T-helper 2 cell treated with Interferon-gamma antibody and Interleukin-4, amounts not matched to agents 5 μg/mL and 100 μg/mL, for 36 hours (primary cell): ENCODE results near the gene ACAP1.

Experiments
- DNase-seq: peaks from one replicate; pipeline ENCODE4 v3.0.0; 2021; ENCODE audit warnings: low spot score
- H3K27ac Mint-ChIP-seq: one replicate; pipeline ENCODE4 v1.8.0; 2021; ENCODE audit warnings: mild to moderate bottlenecking, mixed read lengths
- H3K27me3 Mint-ChIP-seq: one replicate; pipeline ENCODE4 v1.8.0; 2021; ENCODE audit warnings: low read depth, mixed read lengths
- H3K36me3 Mint-ChIP-seq: one replicate; pipeline ENCODE4 v1.8.0; 2021; ENCODE audit warnings: low read depth, mixed read lengths
- H3K4me1 Mint-ChIP-seq: one replicate; pipeline ENCODE4 v1.8.0; 2021; ENCODE audit warnings: low read depth, mixed read lengths
- H3K4me3 Mint-ChIP-seq: one replicate; pipeline ENCODE4 v1.8.0; 2022; ENCODE audit warnings: mild to moderate bottlenecking, moderate library complexity, mixed read lengths
- H3K9me3 Mint-ChIP-seq: one replicate; pipeline ENCODE4 v1.8.0; 2021; ENCODE audit warnings: mixed read lengths

Gene ACAP1

GRCh38 chr17:7317161-7317803 lies 19.0 kb upstream of the ACAP1 start:
- H3K9me3 Mint-ChIP-seq: no peaks in the 10 kb centered on the region
- no peak for DNase-seq
- no peak overlapping the region for H3K27ac Mint-ChIP-seq
- peak overlapping the region; percentile 54 for H3K4me3 Mint-ChIP-seq
- H3K36me3 Mint-ChIP-seq: peaks cover 48% of the 10 kb centered on the region
- H3K27me3 Mint-ChIP-seq: no peaks in the 10 kb centered on the region
- peaks cover 16% of the 10 kb centered on the region for H3K4me1 Mint-ChIP-seq

GRCh38 chr17:7318121-7318860 lies 18.0 kb upstream of the ACAP1 start:
- Mint-ChIP-seq H3K27ac (no peak overlapping the region), H3K36me3 (peaks cover 43% of the 10 kb centered on the region), H3K9me3 (no peaks in the 10 kb centered on the region), H3K27me3 (no peaks in the 10 kb centered on the region), H3K4me3 (no peak overlapping the region), H3K4me1 (peaks cover 12% of the 10 kb centered on the region)
- no peak for DNase-seq

- peaks cover 36% of the 10 kb centered on the region for H3K36me3 Mint-ChIP-seq
- peaks cover 3% of the 10 kb centered on the region for H3K4me1 Mint-ChIP-seq
- H3K9me3 Mint-ChIP-seq: no peaks in the 10 kb centered on the region
- H3K27me3 Mint-ChIP-seq: no peaks in the 10 kb centered on the region
- H3K4me3 Mint-ChIP-seq: no peak overlapping the region
- DNase-seq: no peak
- no peak overlapping the region for H3K27ac Mint-ChIP-seq
These were observed 14.9 kb upstream of the ACAP1 start for GRCh38 chr17:7321466-7321865.

- H3K27me3 Mint-ChIP-seq: no peaks in the 10 kb centered on the region
- no peaks in the 10 kb centered on the region for H3K9me3 Mint-ChIP-seq
- peaks cover 3% of the 10 kb centered on the region for H3K4me1 Mint-ChIP-seq
- H3K27ac Mint-ChIP-seq: no peak overlapping the region
- peaks cover 32% of the 10 kb centered on the region for H3K36me3 Mint-ChIP-seq
- DNase-seq: no peak
- no peak overlapping the region for H3K4me3 Mint-ChIP-seq
These were observed 13.7 kb upstream of the ACAP1 start for GRCh38 chr17:7322520-7323194.

GRCh38 chr17:7323731-7324437 lies 12.4 kb upstream of the ACAP1 start:
- H3K27me3 Mint-ChIP-seq: no peaks in the 10 kb centered on the region
- H3K9me3 Mint-ChIP-seq: no peaks in the 10 kb centered on the region
- H3K27ac Mint-ChIP-seq: no peak overlapping the region
- no peak overlapping the region for H3K4me3 Mint-ChIP-seq
- DNase-seq: peak; percentile 55
- peaks cover 12% of the 10 kb centered on the region for H3K4me1 Mint-ChIP-seq
- peaks cover 25% of the 10 kb centered on the region for H3K36me3 Mint-ChIP-seq

GRCh38 chr17:7324438-7324779 lies 11.9 kb upstream of the ACAP1 start:
- Mint-ChIP-seq H3K27me3 (no peaks in the 10 kb centered on the region), H3K27ac (no peak overlapping the region), H3K9me3 (no peaks in the 10 kb centered on the region), H3K4me1 (peaks cover 12% of the 10 kb centered on the region), H3K36me3 (peaks cover 25% of the 10 kb centered on the region), H3K4me3 (no peak overlapping the region)
- DNase-seq: no peak

- Mint-ChIP-seq H3K4me3 (no peak overlapping the region), H3K27ac (no peak overlapping the region), H3K27me3 (no peaks in the 10 kb centered on the region), H3K4me1 (peaks cover 15% of the 10 kb centered on the region), H3K9me3 (no peaks in the 10 kb centered on the region), H3K36me3 (peaks cover 25% of the 10 kb centered on the region)
- no peak for DNase-seq
These were observed 11.2 kb upstream of the ACAP1 start for GRCh38 chr17:7325031-7325528.

- Mint-ChIP-seq H3K9me3 (no peaks in the 10 kb centered on the region), H3K27ac (no peak overlapping the region), H3K4me3 (no peak overlapping the region), H3K4me1 (peaks cover 20% of the 10 kb centered on the region), H3K36me3 (peaks cover 22% of the 10 kb centered on the region), H3K27me3 (no peaks in the 10 kb centered on the region)
- no peak for DNase-seq
These were observed 10.1 kb upstream of the ACAP1 start for GRCh38 chr17:7326186-7326585.

GRCh38 chr17:7327056-7327455 lies 9.3 kb upstream of the ACAP1 start:
- peaks cover 24% of the 10 kb centered on the region for H3K4me1 Mint-ChIP-seq
- H3K4me3 Mint-ChIP-seq: no peak overlapping the region
- H3K36me3 Mint-ChIP-seq: peaks cover 14% of the 10 kb centered on the region
- H3K27me3 Mint-ChIP-seq: no peaks in the 10 kb centered on the region
- no peaks in the 10 kb centered on the region for H3K9me3 Mint-ChIP-seq
- H3K27ac Mint-ChIP-seq: no peak overlapping the region
- no peak for DNase-seq

- Mint-ChIP-seq H3K4me3 (peak overlapping the region; percentile 40), H3K27me3 (no peaks in the 10 kb centered on the region), H3K9me3 (no peaks in the 10 kb centered on the region)
These were observed 8.8 kb upstream of the ACAP1 start for GRCh38 chr17:7327501-7327900.

GRCh38 chr17:7328009-7328408 lies 8.3 kb upstream of the ACAP1 start:
- DNase-seq: no peak
- Mint-ChIP-seq H3K27me3 (no peaks in the 10 kb centered on the region), H3K9me3 (no peaks in the 10 kb centered on the region), H3K36me3 (peaks cover 11% of the 10 kb centered on the region), H3K27ac (peak overlapping the region; percentile 75), H3K4me3 (peak overlapping the region; percentile 95), H3K4me1 (peaks cover 33% of the 10 kb centered on the region)

More at GRCh38 chr17:7327501-7327900, 8.8 kb upstream of the ACAP1 start:
- DNase-seq: no peak
- peaks cover 13% of the 10 kb centered on the region for H3K36me3 Mint-ChIP-seq
- peaks cover 28% of the 10 kb centered on the region for H3K4me1 Mint-ChIP-seq
- no peak overlapping the region for H3K27ac Mint-ChIP-seq

- Mint-ChIP-seq H3K36me3 (peaks cover 4% of the 10 kb centered on the region), H3K27me3 (no peaks in the 10 kb centered on the region), H3K4me1 (peaks cover 37% of the 10 kb centered on the region), H3K4me3 (peak within 1 kb of the TSS; percentile 95), H3K9me3 (no peaks in the 10 kb centered on the region), H3K27ac (peak within 1 kb of the TSS; percentile 96)
- no peak for DNase-seq
These were observed 7.4 kb upstream of the ACAP1 start, which contains the start of gene NEURL4 for GRCh38 chr17:7328840-7329373. Gene NEURL4 (minus strand): TSS chr17:7329335. CDS start chr17:7329312, 23 bp downstream.

GRCh38 chr17:7329374-7329996 lies 6.8 kb upstream of the ACAP1 start:
- H3K36me3 Mint-ChIP-seq: no peaks in the 10 kb centered on the region
- DNase-seq: peak; percentile 97
- H3K9me3 Mint-ChIP-seq: no peaks in the 10 kb centered on the region
- no peaks in the 10 kb centered on the region for H3K27me3 Mint-ChIP-seq
- peak overlapping the region; percentile 96 for H3K27ac Mint-ChIP-seq
- H3K4me3 Mint-ChIP-seq: peak overlapping the region; percentile 90
- H3K4me1 Mint-ChIP-seq: peaks cover 37% of the 10 kb centered on the region
